Caco-2 (cell line): Measurements from ENCODE around the gene LGR6. TPM values are rescaled to one million over a fixed set of nuclear protein-coding genes. Genes with fewer than 3 reads are reported as not detected.

Experiments used
- BruUV-seq: library from RNA; stranded (reverse); fragments of 400-500 nt; replicated peaks from 2 replicates; lab custom pipeline; 2021; lab: Mats Ljungman, UMichigan
- CTCF ChIA-PET: fragments of 300-600 bp; sonication (Branson Sonifier 250); formaldehyde crosslinking; loops from one replicate; lab custom pipeline; 2022; ENCODE audit warnings: antibody characterized with exemption; lab: Charles Lee
- POLR2A ChIA-PET: fragments of 300-600 bp; sonication (Branson Sonifier 250); formaldehyde crosslinking; loops from one replicate; lab custom pipeline; 2022; ENCODE audit warnings: antibody characterized with exemption; lab: Charles Lee
- DNase-seq, 2 experiments: peaks; one replicate each; pipeline versions ENCODE4 v3.0.0 to v3.0.0-alpha.2; 2020 to 2022
- H3K27me3 ChIP-seq: replicated peaks from 2 replicates; pipeline ENCODE4 v1.6.0; 2011; ENCODE audit warnings: low read length; ENCODE audit not compliant: control insufficient read depth, insufficient read depth
- H3K36me3 ChIP-seq: 2 replicates; pipeline ENCODE4 v1.5.1; 2011; ENCODE audit warnings: low read length; ENCODE audit not compliant: control insufficient read depth, insufficient read depth
- H3K4me1 ChIP-seq: fragments of 250-450 bp; sonication (Bioruptor Pico); 2 replicates; pipeline ENCODE4 v1.5.1; 2020; ENCODE audit warnings: mild to moderate bottlenecking
- H3K4me3 ChIP-seq: 2 replicates; pipeline ENCODE4 v1.5.1; 2011; ENCODE audit warnings: low read depth, mild to moderate bottlenecking, control low read depth, low read length
- H3K9me3 ChIP-seq: fragments of 250-450 bp; sonication (Bioruptor Pico); 2 replicates; pipeline ENCODE4 v1.5.1; 2020; ENCODE audit warnings: mild to moderate bottlenecking, moderate library complexity
- H3K27ac Mint-ChIP-seq: one replicate; pipeline ENCODE4 v1.8.0; 2022; ENCODE audit warnings: mixed read lengths; ENCODE audit not compliant: unreplicated experiment
- H3K27me3 Mint-ChIP-seq: one replicate; pipeline ENCODE4 v1.8.0; 2022; ENCODE audit warnings: mixed read lengths; ENCODE audit not compliant: insufficient read depth, unreplicated experiment
- H3K36me3 Mint-ChIP-seq: one replicate; pipeline ENCODE4 v1.8.0; 2022; ENCODE audit warnings: mild to moderate bottlenecking, mixed read lengths; ENCODE audit not compliant: insufficient read depth, unreplicated experiment
- H3K4me1 Mint-ChIP-seq: one replicate; pipeline ENCODE4 v1.8.0; 2022; ENCODE audit warnings: low read depth, mixed read lengths; ENCODE audit not compliant: unreplicated experiment
- H3K4me3 Mint-ChIP-seq: one replicate; pipeline ENCODE4 v1.8.0; 2022; ENCODE audit warnings: mild to moderate bottlenecking, moderate library complexity, mixed read lengths; ENCODE audit not compliant: unreplicated experiment
- H3K9me3 Mint-ChIP-seq: one replicate; pipeline ENCODE4 v1.8.0; 2022; ENCODE audit warnings: mixed read lengths; ENCODE audit not compliant: unreplicated experiment
- intact Hi-C: fragments of 100-400 bp; cut with micrococcal nuclease; formaldehyde crosslinking; loops from one replicate; pipeline ENCODE4 v1.10.0; 2022; ENCODE audit not compliant: unreplicated experiment
- total RNA-seq: library from RNA; stranded (reverse); gene quantifications from 2 replicates; pipeline ENCODE4 v1.2.3, GENCODE V29; 2022
- TF ChIP-seq, protein P1 (sequence below), 2 experiments: fragments of 200-600 bp in 1 of 2; IDR thresholded peaks; 1 replicate in 1 of 2; 2 replicates in 1 of 2; pipeline versions ENCODE4 v1.5.1 to v1.8.0; 2011 to 2022; ENCODE audit warnings: antibody characterized with exemption in 1 of 2, control low read depth in 1 of 2, inconsistent platforms in 1 of 2, low read depth in 1 of 2, low read length in 1 of 2, mild to moderate bottlenecking in 1 of 2, moderate library complexity in 1 of 2; ENCODE audit not compliant: insufficient read depth in 1 of 2, severe bottlenecking in 1 of 2, unreplicated experiment in 1 of 2

Gene LGR6
- total RNA-seq, 1 experiment from 2014 or later = 0.36 TPM

DNA sequence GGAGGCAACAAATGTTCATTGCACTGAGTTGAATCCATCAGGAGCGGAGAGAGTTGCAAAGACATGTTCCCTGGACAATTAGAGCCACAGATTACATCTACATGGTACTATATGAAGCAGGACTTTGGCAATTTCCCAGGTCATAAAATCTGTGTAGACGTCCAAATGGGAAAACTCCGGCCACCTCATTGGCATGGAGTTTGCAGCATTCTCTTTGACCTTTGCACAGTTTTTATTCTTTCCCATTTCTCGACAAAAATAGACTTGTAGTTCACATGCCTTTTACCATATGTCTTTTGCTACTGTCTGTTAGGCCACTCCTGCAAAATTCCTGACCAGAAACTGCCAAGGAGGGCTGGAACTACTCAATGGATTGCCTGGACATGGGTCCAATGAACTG lies 100.0 kb downstream of the LGR6 start:
- Histone ChIP-seq H3K36me3 (no peaks in the 10 kb centered on the region), H3K4me1 (no peaks in the 10 kb centered on the region; the same call in 1 of the 2 replicates), H3K9me3 (no peaks in the 10 kb centered on the region), H3K4me3 (no peak overlapping the region), H3K27me3 (no peaks in the 10 kb centered on the region)
- peaks cover 6% of the 10 kb centered on the region for H3K27me3 Mint-ChIP-seq
- POLR2A ChIA-PET = no interaction called here
- BruUV-seq = no TSS peak
- H3K4me1 Mint-ChIP-seq = peaks cover 6% of the 10 kb centered on the region
- CTCF ChIA-PET = no interaction called here
- no peaks in the 10 kb centered on the region for H3K36me3 Mint-ChIP-seq
- H3K9me3 Mint-ChIP-seq = no peaks in the 10 kb centered on the region
- no peak overlapping the region for H3K27ac Mint-ChIP-seq
- TF ChIP-seq, protein P1, sequence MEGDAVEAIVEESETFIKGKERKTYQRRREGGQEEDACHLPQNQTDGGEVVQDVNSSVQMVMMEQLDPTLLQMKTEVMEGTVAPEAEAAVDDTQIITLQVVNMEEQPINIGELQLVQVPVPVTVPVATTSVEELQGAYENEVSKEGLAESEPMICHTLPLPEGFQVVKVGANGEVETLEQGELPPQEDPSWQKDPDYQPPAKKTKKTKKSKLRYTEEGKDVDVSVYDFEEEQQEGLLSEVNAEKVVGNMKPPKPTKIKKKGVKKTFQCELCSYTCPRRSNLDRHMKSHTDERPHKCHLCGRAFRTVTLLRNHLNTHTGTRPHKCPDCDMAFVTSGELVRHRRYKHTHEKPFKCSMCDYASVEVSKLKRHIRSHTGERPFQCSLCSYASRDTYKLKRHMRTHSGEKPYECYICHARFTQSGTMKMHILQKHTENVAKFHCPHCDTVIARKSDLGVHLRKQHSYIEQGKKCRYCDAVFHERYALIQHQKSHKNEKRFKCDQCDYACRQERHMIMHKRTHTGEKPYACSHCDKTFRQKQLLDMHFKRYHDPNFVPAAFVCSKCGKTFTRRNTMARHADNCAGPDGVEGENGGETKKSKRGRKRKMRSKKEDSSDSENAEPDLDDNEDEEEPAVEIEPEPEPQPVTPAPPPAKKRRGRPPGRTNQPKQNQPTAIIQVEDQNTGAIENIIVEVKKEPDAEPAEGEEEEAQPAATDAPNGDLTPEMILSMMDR (IDR thresholded peaks at IDR 0.05; ENCODE audit: insufficient read depth in 1 of 2, low read depth in 1 of 2, low read length in 1 of 2, severe bottlenecking in 1 of 2, unreplicated experiment in 1 of 2) = no peak
- intact Hi-C loops = no loop called here
- no peak for DNase-seq
- no peak overlapping the region for H3K4me3 Mint-ChIP-seq

- no peaks in the 10 kb centered on the region for H3K36me3 ChIP-seq
- H3K36me3 Mint-ChIP-seq = no peaks in the 10 kb centered on the region
- no peaks in the 10 kb centered on the region for H3K9me3 ChIP-seq
- H3K4me1 ChIP-seq = no peaks in the 10 kb centered on the region
- no peak overlapping the region for H3K4me3 Mint-ChIP-seq
- peaks cover 9% of the 10 kb centered on the region for H3K27me3 Mint-ChIP-seq
- intact Hi-C loops = no loop called here
- TF ChIP-seq, protein P1 (IDR thresholded peaks at IDR 0.05; ENCODE audit: insufficient read depth in 1 of 2, low read depth in 1 of 2, low read length in 1 of 2, severe bottlenecking in 1 of 2, unreplicated experiment in 1 of 2) = no peak
- CTCF ChIA-PET = no interaction called here
- no peaks in the 10 kb centered on the region for H3K9me3 Mint-ChIP-seq
- H3K27me3 ChIP-seq = no peaks in the 10 kb centered on the region
- DNase-seq = no peak
- no TSS peak for BruUV-seq
- H3K4me3 ChIP-seq = no peak overlapping the region
- no peak overlapping the region for H3K27ac Mint-ChIP-seq
- H3K4me1 Mint-ChIP-seq = no peaks in the 10 kb centered on the region
- POLR2A ChIA-PET = no interaction called here
Measured at GRCh38 chr1:202302166-202302565, 108.6 kb downstream of the LGR6 start.

- POLR2A ChIA-PET = no interaction called here
- Histone ChIP-seq H3K4me3 (no peak overlapping the region), H3K9me3 (no peaks in the 10 kb centered on the region), H3K4me1 (no peaks in the 10 kb centered on the region), H3K36me3 (no peaks in the 10 kb centered on the region), H3K27me3 (no peaks in the 10 kb centered on the region)
- no TSS peak for BruUV-seq
- DNase-seq = no peak
- H3K27ac Mint-ChIP-seq = no peak overlapping the region
- intact Hi-C loops = no loop called here
- CTCF ChIA-PET = interaction anchor here (0.7 kb wide), 1 partner anchor 182 kb away, joined by 3 read pairs; the partner anchor contains the start of gene GPR37L1
- peaks cover 2% of the 10 kb centered on the region for H3K27me3 Mint-ChIP-seq
- TF ChIP-seq, protein P1 (IDR thresholded peaks at IDR 0.05; ENCODE audit: insufficient read depth in 1 of 2, low read depth in 1 of 2, low read length in 1 of 2, severe bottlenecking in 1 of 2, unreplicated experiment in 1 of 2) = no peak
- no peak overlapping the region for H3K4me3 Mint-ChIP-seq
- H3K9me3 Mint-ChIP-seq = no peaks in the 10 kb centered on the region
- H3K4me1 Mint-ChIP-seq = no peaks in the 10 kb centered on the region
- no peaks in the 10 kb centered on the region for H3K36me3 Mint-ChIP-seq
Measured at GRCh38 chr1:202304375-202304774, 110.8 kb downstream of the LGR6 start.
